HG03558 (cell line): ENCODE data around the gene AQP12B.
"Not testable (repeated sequence)": the region's sequence is repeated elsewhere in the genome, so short reads cannot be mapped to it uniquely, and the experiment has no call there.

Experiments used
- ATAC-seq: cut with Tn5 transposase; IDR thresholded peaks from one replicate; pipeline ENCODE4 v1.9.1; 2021; ENCODE audit warnings: moderate number of reproducible peaks; ENCODE audit not compliant: unreplicated experiment; ENCODE audit errors: extremely low read depth

The AQP12B gene

GRCh38 chr2:240682431-240683224, at the start of gene AQP12B:
Gene AQP12B, minus strand, starts transcription at chr2:240682885. Its CDS starts 48 bp downstream, at chr2:240682837.
- ATAC-seq = not testable (repeated sequence)

- ATAC-seq = no peak
These were observed 49.5 kb upstream of the AQP12B start for GRCh38 chr2:240732184-240732583.

GRCh38 chr2:240731178-240731545, 48.5 kb upstream of the AQP12B start:
- no peak for ATAC-seq

GRCh38 chr2:240730501-240731177, 48.0 kb upstream of the AQP12B start:
- no peak for ATAC-seq

- ATAC-seq = no peak
These were observed 46.1 kb upstream of the AQP12B start for GRCh38 chr2:240728827-240729226.

- ATAC-seq = no peak
These were observed 45.7 kb upstream of the AQP12B start for GRCh38 chr2:240728361-240728760.

GRCh38 chr2:240727913-240728312, 45.2 kb upstream of the AQP12B start:
- ATAC-seq = no peak

- ATAC-seq = no peak
These were observed 44.8 kb upstream of the AQP12B start for GRCh38 chr2:240727439-240727838.

GRCh38 chr2:240726876-240727275, 44.2 kb upstream of the AQP12B start:
- ATAC-seq = no peak

- ATAC-seq = no peak
These were observed 43.0 kb upstream of the AQP12B start for GRCh38 chr2:240725671-240726070.

GRCh38 chr2:240725266-240725665, 42.6 kb upstream of the AQP12B start:
- no peak for ATAC-seq

- ATAC-seq = no peak
These were observed 41.7 kb upstream of the AQP12B start for GRCh38 chr2:240724431-240724830.

GRCh38 chr2:240723851-240724250, 41.2 kb upstream of the AQP12B start:
- no peak for ATAC-seq

- no peak for ATAC-seq
These were observed 40.4 kb upstream of the AQP12B start for GRCh38 chr2:240722796-240723735.

- no peak for ATAC-seq
These were observed 39.7 kb upstream of the AQP12B start for GRCh38 chr2:240722376-240722775.

- no peak for ATAC-seq
These were observed 39.0 kb upstream of the AQP12B start for GRCh38 chr2:240721596-240722180.

- no peak for ATAC-seq
These were observed 38.3 kb upstream of the AQP12B start for GRCh38 chr2:240720686-240721595.

- no peak for ATAC-seq
These were observed 37.2 kb upstream of the AQP12B start for GRCh38 chr2:240719676-240720545.
